Activated CD4-positive, alpha-beta T cell treated with anti-CD3 and anti-CD28 coated beads, Interleukin-2, amount 10 ng/mL, durations not matched to agents 7 days and 5 days (primary cell): Measurements from ENCODE around the gene CRAMP1. TPM values are rescaled to one million over a fixed set of nuclear protein-coding genes. Genes with fewer than 3 reads are reported as not detected.

Experiments
- CTCF ChIA-PET: fragments of 350-600 bp; sonication (Branson Sonifier 250); formaldehyde crosslinking; loops from one replicate; lab custom pipeline; 2021; ENCODE audit warnings: antibody characterized with exemption; lab: Charles Lee
- POLR2A ChIA-PET: fragments of 350-600 bp; sonication (Branson Sonifier 250); formaldehyde crosslinking; loops from one replicate; lab custom pipeline; 2021; ENCODE audit warnings: antibody characterized with exemption; lab: Charles Lee
- DNase-seq: peaks from one replicate; pipeline ENCODE4 v3.0.0-alpha.2; 2020
- H3K27ac Mint-ChIP-seq: one replicate; pipeline ENCODE4 v1.8.0; 2021; ENCODE audit warnings: mild to moderate bottlenecking, moderate library complexity, mixed read lengths
- H3K27me3 Mint-ChIP-seq: one replicate; pipeline ENCODE4 v1.8.0; 2021; ENCODE audit warnings: mixed read lengths
- H3K36me3 Mint-ChIP-seq: one replicate; pipeline ENCODE4 v1.8.0; 2021; ENCODE audit warnings: low read depth, mixed read lengths
- H3K4me1 Mint-ChIP-seq: one replicate; pipeline ENCODE4 v1.8.0; 2021; ENCODE audit warnings: mixed read lengths
- H3K4me3 Mint-ChIP-seq: one replicate; pipeline ENCODE4 v1.8.0; 2021; ENCODE audit warnings: mild to moderate bottlenecking, moderate library complexity, mixed read lengths
- H3K9me3 Mint-ChIP-seq: one replicate; pipeline ENCODE4 v1.8.0; 2021; ENCODE audit warnings: mixed read lengths
- total RNA-seq, 2 experiments: library from RNA; stranded (reverse); gene quantifications; one replicate each; pipeline ENCODE4 v1.2.3, GENCODE V29; 2021

Gene CRAMP1
- total RNA-seq, 2 experiments from 2014 or later = 25.6 to 27.4 TPM

DNA sequence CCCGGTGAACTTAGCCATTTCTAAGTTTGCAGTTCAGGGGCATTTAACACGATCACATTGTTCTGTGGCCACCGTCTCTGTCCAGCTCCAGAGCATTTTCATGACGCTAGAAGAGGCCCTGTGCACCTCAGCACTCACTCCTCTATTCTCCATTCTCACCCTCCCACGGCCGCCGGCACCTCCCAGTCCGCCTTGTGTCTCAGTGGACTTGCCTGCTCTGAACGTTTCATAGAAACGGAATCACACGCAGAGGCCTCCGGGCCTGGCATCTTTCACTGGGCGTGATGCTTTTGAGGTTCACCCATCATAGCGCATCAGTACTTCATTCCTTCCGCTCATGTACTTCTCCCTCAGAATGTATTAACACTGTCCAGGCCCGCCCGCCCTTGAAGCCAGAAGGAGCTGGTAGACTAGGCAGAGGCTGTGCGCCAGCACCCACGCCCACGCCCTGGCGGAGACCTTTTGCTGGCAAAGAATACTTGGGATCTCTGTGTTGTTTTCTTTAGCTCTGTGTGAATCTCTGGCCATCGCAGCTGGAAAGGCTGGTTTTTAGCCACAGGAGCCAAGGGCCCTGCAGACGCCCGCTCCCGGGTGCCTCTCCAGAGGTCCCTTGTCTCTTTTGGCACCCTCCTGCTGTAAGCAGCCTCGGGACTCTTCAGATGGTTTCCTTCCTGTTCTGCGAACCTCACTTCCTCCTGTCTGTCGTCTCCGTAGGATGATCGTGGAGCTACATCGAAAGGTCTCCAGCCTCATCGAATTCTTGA, 42.5 kb downstream of the CRAMP1 start:
- DNase-seq = no peak
- H3K36me3 Mint-ChIP-seq = peaks cover 30% of the 10 kb centered on the region
- no peak overlapping the region for H3K27ac Mint-ChIP-seq
- no peak overlapping the region for H3K4me3 Mint-ChIP-seq
- no peaks in the 10 kb centered on the region for H3K9me3 Mint-ChIP-seq
- CTCF ChIA-PET = interaction anchor here (0.8 kb wide), 1 partner anchor 20 kb away, joined by 3 read pairs; no protein-coding TSS in a partner anchor
- POLR2A ChIA-PET = no interaction called here
- H3K27me3 Mint-ChIP-seq = no peaks in the 10 kb centered on the region
- H3K4me1 Mint-ChIP-seq = peaks cover 4% of the 10 kb centered on the region

DNA sequence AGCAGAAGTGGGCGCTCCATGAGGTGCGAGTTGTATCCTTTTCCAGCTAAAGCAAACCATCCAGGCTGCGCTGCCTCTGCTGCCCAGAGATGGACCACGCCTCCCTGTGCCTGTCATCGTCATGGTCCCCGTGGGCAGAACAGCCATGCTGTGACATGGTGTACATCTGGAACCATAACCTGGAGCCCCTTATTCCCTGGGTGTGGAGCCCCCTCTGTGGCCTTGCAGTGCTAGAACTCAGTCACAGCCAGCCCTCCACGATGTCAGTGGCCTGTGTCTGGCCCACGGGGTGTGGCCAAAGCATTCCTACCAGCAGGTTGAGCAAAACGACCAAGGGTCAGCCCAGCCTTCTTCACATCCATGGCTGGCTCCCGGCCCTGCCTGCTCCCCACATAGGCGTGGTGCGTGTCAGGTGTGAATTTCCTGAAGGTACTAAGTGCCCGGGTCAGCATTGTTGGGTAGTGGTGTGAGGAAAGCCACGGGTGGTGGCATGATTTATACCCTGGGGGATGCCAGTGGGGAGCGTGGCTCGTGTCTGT, 43.2 kb downstream of the CRAMP1 start:
- Mint-ChIP-seq H3K9me3 (no peaks in the 10 kb centered on the region), H3K4me1 (peaks cover 4% of the 10 kb centered on the region), H3K4me3 (no peak overlapping the region), H3K27me3 (no peaks in the 10 kb centered on the region), H3K27ac (no peak overlapping the region), H3K36me3 (peaks cover 31% of the 10 kb centered on the region)
- no peak for DNase-seq
- POLR2A ChIA-PET = no interaction called here
- CTCF ChIA-PET = no interaction called here

- POLR2A ChIA-PET = no interaction called here
- no peaks in the 10 kb centered on the region for H3K9me3 Mint-ChIP-seq
- no peak for DNase-seq
- H3K27ac Mint-ChIP-seq = no peak overlapping the region
- H3K4me3 Mint-ChIP-seq = no peak overlapping the region
- CTCF ChIA-PET = interaction anchor here (0.6 to 1.3 kb wide), 2 partner anchors 30 to 50 kb away, joined by 3 to 4 read pairs; partner anchors contain the start of gene MAPK8IP3
- peaks cover 24% of the 10 kb centered on the region for H3K36me3 Mint-ChIP-seq
- H3K27me3 Mint-ChIP-seq = no peaks in the 10 kb centered on the region
- peaks cover 4% of the 10 kb centered on the region for H3K4me1 Mint-ChIP-seq
Observed at GRCh38 chr16:1655909-1656807, 44.0 kb downstream of the CRAMP1 start.

DNA sequence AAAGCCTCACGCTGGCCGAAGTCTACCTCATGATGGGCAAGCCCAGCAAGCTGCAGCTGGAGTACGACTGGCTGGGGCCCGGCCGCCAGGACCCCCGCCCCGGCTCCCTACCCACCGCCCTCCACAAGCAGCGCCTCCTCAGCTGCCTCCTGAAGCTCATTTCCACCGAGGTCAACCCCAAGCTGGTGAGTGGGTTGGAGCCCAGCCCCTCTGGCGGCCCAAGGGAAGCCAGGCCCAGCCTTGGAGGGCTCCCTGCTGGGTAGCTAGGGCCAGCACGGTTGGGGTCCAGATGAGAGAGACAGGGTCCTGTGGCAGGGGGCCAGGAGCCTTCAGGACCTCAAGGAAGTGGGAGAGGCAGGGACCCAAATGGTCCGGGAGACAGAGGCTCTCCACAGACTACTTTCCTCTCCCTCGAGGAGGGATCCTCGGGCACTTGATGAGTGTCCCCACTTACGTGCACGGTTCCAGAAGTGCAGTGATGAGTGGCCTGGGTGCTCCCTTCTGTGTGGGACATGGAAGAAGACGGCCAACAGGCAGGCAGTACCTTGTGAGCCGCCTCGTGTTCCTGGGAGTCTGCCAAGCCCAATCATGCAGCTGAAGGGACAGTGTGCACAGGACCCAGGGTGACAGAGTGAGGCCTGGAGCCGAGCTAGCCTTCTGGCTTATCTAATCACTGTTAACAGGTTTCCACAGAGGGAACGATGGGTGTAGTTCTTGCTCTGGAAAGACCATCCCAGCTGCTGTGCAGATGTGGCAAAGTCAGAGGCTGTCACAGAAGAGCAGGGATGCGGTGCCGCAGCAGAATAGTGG, 44.9 kb downstream of the CRAMP1 start:
- CTCF ChIA-PET = interaction anchor here (0.6 to 1.3 kb wide), 2 partner anchors 29 to 49 kb away, joined by 3 to 4 read pairs; partner anchors contain the start of gene MAPK8IP3
- no peak for DNase-seq
- no peaks in the 10 kb centered on the region for H3K27me3 Mint-ChIP-seq

DNA sequence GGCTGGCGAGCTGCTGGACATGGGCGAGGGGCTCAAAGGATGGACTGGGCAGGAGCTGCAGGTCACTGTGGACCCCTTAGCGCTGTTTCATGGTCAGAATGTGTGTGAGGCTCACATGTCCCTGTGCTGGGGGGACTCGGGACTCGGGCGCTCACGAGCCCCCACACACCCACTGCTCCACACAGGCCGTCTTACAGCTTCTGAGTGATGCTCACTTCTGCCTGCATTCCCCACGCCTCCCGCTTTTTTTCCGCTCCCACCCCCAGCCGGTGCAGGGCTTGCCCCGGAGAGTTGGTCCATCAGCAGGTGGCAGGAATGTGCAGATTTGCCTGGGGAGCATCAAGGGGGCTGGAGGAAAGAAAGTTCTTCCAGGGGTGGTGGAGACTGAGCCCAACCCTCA, 45.7 kb downstream of the CRAMP1 start:
- CTCF ChIA-PET = no interaction called here
- Mint-ChIP-seq H3K9me3 (no peaks in the 10 kb centered on the region), H3K27me3 (no peaks in the 10 kb centered on the region), H3K36me3 (peaks cover 20% of the 10 kb centered on the region), H3K27ac (no peak overlapping the region), H3K4me1 (no peaks in the 10 kb centered on the region), H3K4me3 (no peak overlapping the region)
- POLR2A ChIA-PET = no interaction called here
- DNase-seq = no peak

More for the DNA sequence above, 44.9 kb downstream of the CRAMP1 start:
- POLR2A ChIA-PET = no interaction called here
- H3K4me3 Mint-ChIP-seq = no peak overlapping the region
- H3K4me1 Mint-ChIP-seq = no peaks in the 10 kb centered on the region
- H3K9me3 Mint-ChIP-seq = no peaks in the 10 kb centered on the region
- peaks cover 16% of the 10 kb centered on the region for H3K36me3 Mint-ChIP-seq
- no peak overlapping the region for H3K27ac Mint-ChIP-seq

GRCh38 chr16:1659031-1659430, 46.9 kb downstream of the CRAMP1 start:
- CTCF ChIA-PET = interaction anchor here (1.1 kb wide), 1 partner anchor 64 kb away, joined by 3 read pairs; no protein-coding TSS in a partner anchor
- DNase-seq = no peak
- Mint-ChIP-seq H3K4me3 (no peak overlapping the region), H3K27me3 (no peaks in the 10 kb centered on the region), H3K4me1 (no peaks in the 10 kb centered on the region), H3K9me3 (no peaks in the 10 kb centered on the region), H3K36me3 (peaks cover 19% of the 10 kb centered on the region), H3K27ac (no peak overlapping the region)
- POLR2A ChIA-PET = no interaction called here

DNA sequence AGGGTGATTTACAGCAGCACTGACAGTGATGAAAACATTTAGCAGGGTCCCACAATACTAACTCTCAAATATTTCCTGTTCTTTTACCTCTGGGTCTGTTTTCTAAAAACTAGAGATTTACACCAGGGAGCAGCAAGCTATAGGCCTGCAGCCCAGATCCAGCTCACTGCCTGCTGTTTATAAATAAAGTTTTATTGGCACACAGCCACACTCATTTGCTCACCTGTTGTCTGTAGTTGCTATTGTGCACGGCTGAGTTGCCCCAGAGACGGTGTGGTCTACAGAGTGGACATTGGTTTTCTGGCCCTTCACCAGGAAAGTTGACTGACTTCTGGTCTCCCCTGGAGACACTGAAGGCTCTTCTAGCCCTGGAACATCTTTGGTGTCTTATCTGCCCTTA, 49.7 kb downstream of the CRAMP1 start:
- CTCF ChIA-PET = no interaction called here
- Mint-ChIP-seq H3K4me3 (no peak overlapping the region), H3K9me3 (no peaks in the 10 kb centered on the region), H3K36me3 (peaks cover 19% of the 10 kb centered on the region), H3K4me1 (no peaks in the 10 kb centered on the region), H3K27me3 (no peaks in the 10 kb centered on the region), H3K27ac (no peak overlapping the region)
- no peak for DNase-seq
- POLR2A ChIA-PET = no interaction called here

DNA sequence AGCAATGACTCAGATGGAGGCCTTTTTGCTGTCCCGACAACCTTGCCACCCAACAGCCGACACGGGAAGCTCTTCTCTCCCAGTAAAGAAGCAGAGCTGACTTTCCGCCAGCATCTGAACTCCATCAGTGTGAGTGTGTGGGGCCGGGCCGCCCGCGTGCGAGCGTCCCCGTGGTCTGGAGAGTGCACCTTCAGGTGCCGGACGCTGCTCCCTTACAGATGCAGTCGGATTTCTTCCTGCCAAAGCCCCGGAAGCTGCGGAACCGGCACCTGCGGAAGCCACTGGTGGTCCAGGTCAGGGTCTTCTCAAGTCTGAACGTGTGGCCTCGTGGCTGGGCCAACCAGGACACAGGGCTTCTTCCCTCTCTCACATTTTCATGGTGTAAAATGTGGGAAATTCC, 50.4 kb downstream of the CRAMP1 start:
- no peaks in the 10 kb centered on the region for H3K9me3 Mint-ChIP-seq

GRCh38 chr16:1665829-1666228, 53.7 kb downstream of the CRAMP1 start:
- Mint-ChIP-seq H3K4me3 (no peak overlapping the region), H3K9me3 (no peaks in the 10 kb centered on the region), H3K4me1 (no peaks in the 10 kb centered on the region), H3K27me3 (no peaks in the 10 kb centered on the region), H3K36me3 (peaks cover 22% of the 10 kb centered on the region), H3K27ac (no peak overlapping the region)
- ChIA-PET POLR2A (interaction anchor here (0.6 kb wide), 1 partner anchor 70 kb away, joined by 3 read pairs; no protein-coding TSS in a partner anchor), CTCF (interaction anchor here (1.7 kb wide), 1 partner anchor 10 kb away, joined by 3 read pairs; no protein-coding TSS in a partner anchor)
- no peak for DNase-seq

More for the DNA sequence above, 50.4 kb downstream of the CRAMP1 start:
- Mint-ChIP-seq H3K36me3 (peaks cover 17% of the 10 kb centered on the region), H3K4me1 (no peaks in the 10 kb centered on the region), H3K27me3 (no peaks in the 10 kb centered on the region), H3K27ac (no peak overlapping the region), H3K4me3 (no peak overlapping the region)
- DNase-seq = no peak
- ChIA-PET POLR2A (no interaction called here), CTCF (no interaction called here)

- DNase-seq = no peak
- Mint-ChIP-seq H3K9me3 (no peaks in the 10 kb centered on the region), H3K27ac (no peak overlapping the region), H3K36me3 (peaks cover 26% of the 10 kb centered on the region), H3K4me1 (no peaks in the 10 kb centered on the region), H3K4me3 (no peak overlapping the region), H3K27me3 (no peaks in the 10 kb centered on the region)
- POLR2A ChIA-PET = no interaction called here
- CTCF ChIA-PET = interaction anchor here (1.7 kb wide), 1 partner anchor 9 kb away, joined by 3 read pairs; no protein-coding TSS in a partner anchor
Observed at GRCh38 chr16:1666316-1666715, 54.2 kb downstream of the CRAMP1 start.

DNA sequence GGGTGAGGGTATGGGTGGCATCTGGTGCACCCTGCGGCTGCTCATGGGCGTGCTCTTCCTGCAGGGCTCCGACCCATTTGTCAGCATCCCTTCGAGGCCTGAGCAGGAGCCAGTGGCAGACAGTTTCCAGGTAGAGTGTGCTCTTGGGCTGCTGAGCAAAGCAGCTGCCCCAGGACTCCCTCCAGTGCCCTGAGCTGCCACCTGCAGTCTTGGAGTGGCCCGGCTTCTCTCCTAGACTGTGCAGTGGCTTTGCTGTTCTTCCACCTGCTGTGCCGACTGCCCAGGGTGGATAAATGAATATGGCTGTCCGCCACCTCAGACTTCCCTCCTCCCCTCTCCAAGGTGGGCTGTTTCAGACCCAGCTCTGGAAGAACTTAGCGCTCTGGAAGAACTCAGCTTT, 55.1 kb downstream of the CRAMP1 start:
- POLR2A ChIA-PET = no interaction called here
- H3K36me3 Mint-ChIP-seq = peaks cover 29% of the 10 kb centered on the region

DNA sequence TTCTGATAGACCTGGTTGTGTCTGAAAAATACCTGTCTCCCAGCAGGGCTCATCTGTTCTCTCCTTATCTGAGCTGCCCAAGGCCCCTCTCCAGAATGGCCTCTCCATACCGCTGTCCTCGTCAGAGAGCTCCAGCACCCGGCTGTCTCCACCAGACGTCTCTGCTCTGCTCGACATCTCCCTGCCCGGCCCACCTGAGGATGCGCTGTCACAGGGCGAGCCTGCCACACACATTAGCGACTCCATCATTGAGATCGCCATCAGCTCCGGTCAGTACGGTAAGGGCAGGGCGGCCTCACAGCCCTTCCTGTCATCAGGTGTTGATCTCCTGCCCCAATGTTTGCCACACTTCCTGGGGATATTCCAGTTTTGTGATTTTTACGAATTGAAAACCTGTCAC, 55.8 kb downstream of the CRAMP1 start:
- Mint-ChIP-seq H3K27me3 (no peaks in the 10 kb centered on the region), H3K27ac (no peak overlapping the region), H3K9me3 (no peaks in the 10 kb centered on the region), H3K36me3 (peaks cover 29% of the 10 kb centered on the region), H3K4me3 (no peak overlapping the region), H3K4me1 (no peaks in the 10 kb centered on the region)
- ChIA-PET POLR2A (no interaction called here), CTCF (interaction anchor here (0.6 to 1.4 kb wide), 3 partner anchors 8 to 230 kb away, joined by 3 to 4 read pairs (median 3); partner anchors contain the start of gene MAPK8IP3)
- DNase-seq = no peak

More for the DNA sequence above, 55.1 kb downstream of the CRAMP1 start:
- Mint-ChIP-seq H3K4me1 (no peaks in the 10 kb centered on the region), H3K9me3 (no peaks in the 10 kb centered on the region), H3K4me3 (no peak overlapping the region), H3K27me3 (no peaks in the 10 kb centered on the region), H3K27ac (no peak overlapping the region)
- CTCF ChIA-PET = interaction anchor here (0.6 to 0.8 kb wide), 2 partner anchors 8 to 230 kb away, joined by 3 read pairs; no protein-coding TSS in a partner anchor
- DNase-seq = no peak
